ENCODE measurements around the gene GMDS.

Gene GMDS

DNA sequence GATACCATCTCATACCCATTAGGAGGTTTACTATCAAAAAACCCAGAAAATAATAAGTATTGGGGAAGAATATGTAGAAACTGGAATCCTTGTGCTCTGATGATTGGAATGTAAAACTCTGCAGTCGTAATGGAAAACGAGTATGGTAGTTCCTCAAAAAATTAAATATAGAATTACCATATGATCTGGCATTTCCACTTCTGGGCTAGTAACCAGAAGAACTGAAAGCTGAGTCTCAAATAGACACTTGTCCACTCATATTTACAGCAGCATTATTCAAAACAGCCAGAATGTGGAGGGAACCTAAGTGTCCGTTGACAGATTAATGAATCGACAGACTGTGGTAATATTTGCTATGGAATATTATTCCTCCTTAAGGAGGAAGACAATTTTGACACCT, 591.4 kb downstream of the GMDS start:
- H3K27ac ChIP-seq: no peak overlapping the region
- DNase-seq (ENCODE audit: low spot score): no peak
- POLR2A ChIA-PET (ENCODE audit: low non-redundant PET): no interaction called here
- no peak for TF ChIP-seq CTCF (conservative IDR thresholded peaks at IDR 0.05; ENCODE audit: low read depth)
- CTCF ChIA-PET: no interaction called here

GRCh38 chr6:1652842-1653241, 592.6 kb downstream of the GMDS start:
- ChIA-PET CTCF (no interaction called here), POLR2A (ENCODE audit: low non-redundant PET) (no interaction called here)
- no peak for DNase-seq (ENCODE audit: low spot score)
- no peak overlapping the region for H3K27ac ChIP-seq
- TF ChIP-seq CTCF (conservative IDR thresholded peaks at IDR 0.05; ENCODE audit: low read depth): no peak

DNA sequence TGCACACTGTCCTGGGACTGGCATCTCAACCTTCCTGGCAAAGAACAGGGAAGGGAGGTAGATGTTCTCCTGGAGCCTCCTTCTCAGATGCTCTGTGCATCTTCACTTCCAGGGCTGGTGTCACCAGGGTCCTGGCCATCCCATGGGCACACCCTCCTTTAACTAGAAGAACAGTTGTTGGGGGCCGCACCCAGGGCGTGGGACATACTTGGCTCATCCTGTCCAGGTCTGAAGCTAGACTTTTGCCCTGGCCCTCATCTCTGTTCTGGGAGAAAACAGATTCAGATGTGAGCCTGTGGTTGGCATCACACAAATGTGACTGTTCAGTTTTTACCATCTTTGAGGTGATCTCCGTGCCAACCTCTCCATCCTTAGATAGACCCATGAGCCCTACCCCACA, 594.0 kb downstream of the GMDS start:
- TF ChIP-seq CTCF (conservative IDR thresholded peaks at IDR 0.05; ENCODE audit: low read depth): no peak
- ChIA-PET POLR2A (ENCODE audit: low non-redundant PET) (no interaction called here), CTCF (interaction anchor here (0.6 kb wide), 2 partner anchors 577 to 702 kb away, joined by 3 read pairs; no protein-coding TSS in a partner anchor)
- no peak overlapping the region for H3K27ac ChIP-seq
- no peak for DNase-seq (ENCODE audit: low spot score)

GRCh38 chr6:1645466-1646185, 599.8 kb downstream of the GMDS start:
- no peak overlapping the region for H3K27ac ChIP-seq
- CTCF ChIA-PET: no interaction called here
- no peak for DNase-seq (ENCODE audit: low spot score)
- POLR2A ChIA-PET (ENCODE audit: low non-redundant PET): no interaction called here
- TF ChIP-seq CTCF (conservative IDR thresholded peaks at IDR 0.05; ENCODE audit: low read depth): no peak

DNA sequence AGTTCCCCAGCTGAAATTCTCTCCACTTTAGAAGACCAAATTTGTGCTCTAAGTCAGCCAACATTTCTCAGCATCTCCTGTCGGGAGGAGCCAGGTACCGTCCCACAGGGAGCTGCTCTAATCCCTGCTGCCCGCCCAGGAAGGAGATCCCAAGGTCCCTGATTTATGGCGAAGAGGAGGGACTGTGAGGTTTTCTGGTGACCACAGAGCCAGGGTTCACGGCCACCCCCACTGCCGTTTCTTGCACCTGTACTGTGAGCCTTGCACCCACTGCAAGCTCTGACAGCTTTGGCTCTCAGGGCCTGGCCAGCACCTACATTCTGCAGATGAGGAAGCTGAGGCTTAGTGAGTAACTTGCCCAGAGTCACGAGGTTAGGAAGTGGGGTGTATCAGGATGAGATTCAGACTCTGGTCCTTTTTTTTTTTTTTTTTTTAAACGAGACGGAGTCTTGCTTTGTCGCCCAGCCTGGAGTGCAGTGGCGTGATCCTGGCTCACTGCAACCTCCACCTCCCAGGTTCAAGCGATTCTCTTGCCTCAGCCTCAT, 600.8 kb downstream of the GMDS start:
- TF ChIP-seq CTCF (conservative IDR thresholded peaks at IDR 0.05; ENCODE audit: low read depth): no peak
- DNase-seq (ENCODE audit: low spot score): no peak
- ChIA-PET CTCF (no interaction called here), POLR2A (ENCODE audit: low non-redundant PET) (no interaction called here)
- H3K27ac ChIP-seq: no peak overlapping the region

DNA sequence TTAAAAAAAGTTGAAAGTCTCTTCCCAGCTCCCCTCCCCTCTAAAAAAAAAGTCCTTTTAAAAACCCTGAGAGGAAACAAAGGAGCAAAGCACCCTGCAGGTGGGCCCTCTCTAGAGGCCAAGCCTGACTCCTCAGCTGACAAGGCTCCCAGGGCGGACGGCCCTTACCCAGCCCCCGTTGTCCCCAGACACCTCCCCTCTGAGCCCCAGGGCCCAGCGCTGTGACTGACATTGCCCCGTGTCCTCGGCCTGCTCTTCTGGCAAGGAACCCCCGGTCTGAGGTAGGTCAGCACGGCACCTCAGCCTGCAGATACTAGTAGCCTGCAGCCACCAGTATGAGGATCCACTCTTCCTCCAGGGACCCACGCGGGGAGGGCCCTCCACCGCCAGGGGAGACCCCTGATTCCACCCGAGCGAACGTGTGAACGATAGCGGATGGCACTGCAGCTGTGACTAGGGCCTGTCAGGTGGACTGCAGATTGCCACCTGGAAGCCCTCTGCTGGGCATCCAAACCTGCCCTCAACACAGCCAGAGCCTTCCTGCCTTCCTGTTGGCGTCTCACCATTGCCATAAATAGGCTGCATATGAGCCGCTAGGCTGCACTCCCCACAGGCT, 601.5 kb downstream of the GMDS start:
- DNase-seq (ENCODE audit: low spot score): no peak
- CTCF ChIA-PET: interaction anchor here (0.7 kb wide), 1 partner anchor 988 kb away, joined by 4 read pairs; no protein-coding TSS in a partner anchor
- no peak overlapping the region for H3K27ac ChIP-seq
- POLR2A ChIA-PET (ENCODE audit: low non-redundant PET): no interaction called here
- TF ChIP-seq CTCF (conservative IDR thresholded peaks at IDR 0.05; ENCODE audit: low read depth): no peak

Measured in RWPE1 (cell line).